ENCODE results near the gene NATD1. TPM values are rescaled to one million over a fixed set of nuclear protein-coding genes. Genes with fewer than 3 reads are reported as not detected.

NATD1 gene
- total RNA-seq, 2 donors from 2014 or later = 15.4 to 17.0 TPM

- no peak for TF ChIP-seq CTCF (IDR thresholded peaks at IDR 0.05)
- Histone ChIP-seq H3K27ac (peak overlapping the region; percentile 94 to 99), H3K4me1 (peaks cover 0 to 67% of the 10 kb centered on the region in 2 donors)
These were observed 40.2 kb downstream of the NATD1 start for GRCh38 chr17:21212826-21213637.

GRCh38 chr17:21211825-21212479, 41.3 kb downstream of the NATD1 start:
- Histone ChIP-seq H3K36me3 (peaks cover 4% of the 10 kb centered on the region), H3K9me3 (no peaks in the 10 kb centered on the region), H3K27me3 (no peaks in the 10 kb centered on the region), H3K4me3 (no peak overlapping the region), H3K4me1 (peaks cover 0 to 69% of the 10 kb centered on the region in 2 donors), H3K27ac (no peak overlapping the region)
- TF ChIP-seq CTCF (IDR thresholded peaks at IDR 0.05) = no peak
- no peak for DNase-seq (ENCODE audit: low spot score)

More at GRCh38 chr17:21212826-21213637, 40.2 kb downstream of the NATD1 start:
- Histone ChIP-seq H3K9me3 (no peaks in the 10 kb centered on the region), H3K36me3 (peaks cover 4% of the 10 kb centered on the region), H3K4me3 (peak overlapping the region; percentile 73 to 96), H3K27me3 (no peaks in the 10 kb centered on the region)
- DNase-seq (ENCODE audit: low spot score) = no peak

GRCh38 chr17:21210411-21211076, 42.7 kb downstream of the NATD1 start:
- no peak overlapping the region for H3K4me3 ChIP-seq

GRCh38 chr17:21209511-21210175, 43.6 kb downstream of the NATD1 start:
- Histone ChIP-seq H3K36me3 (peaks cover 4% of the 10 kb centered on the region), H3K27me3 (no peaks in the 10 kb centered on the region), H3K9me3 (no peaks in the 10 kb centered on the region), H3K4me1 (peaks cover 0 to 68% of the 10 kb centered on the region in 2 donors), H3K27ac (peak overlapping the region; percentile 58 to 67), H3K4me3 (no peak overlapping the region)
- no peak for TF ChIP-seq CTCF (IDR thresholded peaks at IDR 0.05)
- no peak for DNase-seq (ENCODE audit: low spot score)

More at GRCh38 chr17:21210411-21211076, 42.7 kb downstream of the NATD1 start:
- Histone ChIP-seq H3K9me3 (no peaks in the 10 kb centered on the region), H3K27ac (peak overlapping the region; percentile 58 to 59), H3K4me1 (peaks cover 0 to 68% of the 10 kb centered on the region in 2 donors), H3K36me3 (peaks cover 4% of the 10 kb centered on the region), H3K27me3 (no peaks in the 10 kb centered on the region)
- TF ChIP-seq CTCF (IDR thresholded peaks at IDR 0.05) = no peak
- DNase-seq (ENCODE audit: low spot score) = no peak

GRCh38 chr17:21208352-21208751, 44.9 kb downstream of the NATD1 start:
- H3K27ac ChIP-seq = peak overlapping the region; percentile 58 to 67

More at GRCh38 chr17:21208352-21208751, 44.9 kb downstream of the NATD1 start:
- Histone ChIP-seq H3K36me3 (peaks cover 4% of the 10 kb centered on the region), H3K27me3 (no peaks in the 10 kb centered on the region), H3K9me3 (no peaks in the 10 kb centered on the region), H3K4me1 (peaks cover 0 to 72% of the 10 kb centered on the region in 2 donors), H3K4me3 (no peak overlapping the region)
- DNase-seq (ENCODE audit: low spot score) = no peak
- no peak for TF ChIP-seq CTCF (IDR thresholded peaks at IDR 0.05)

Measured in right atrium auricular region (tissue), 2 donors.